Fibroblast of the aortic adventitia (primary cell): ENCODE results near the gene ZNF609. TPM values are rescaled to one million over a fixed set of nuclear protein-coding genes. Genes with fewer than 3 reads are reported as not detected.

Source experiments
- DNase-seq: peaks from one replicate; pipeline ENCODE4 v3.0.0-alpha.2; 2010; ENCODE audit warnings: low read depth
- H3K4me3 ChIP-seq: 2 replicates; pipeline ENCODE4 v1.5.1; 2011; ENCODE audit warnings: low read depth, mild to moderate bottlenecking, control low read depth, low read length, moderate library complexity
- CTCF ChIP-seq: IDR thresholded peaks from 2 replicates; pipeline ENCODE4 v1.5.1; 2011; ENCODE audit warnings: mild to moderate bottlenecking, low read length, control low read depth, inconsistent platforms; ENCODE audit not compliant: insufficient read depth
- total RNA-seq: library from RNA; depleted of rRNA; stranded (reverse); fragments of >200 nt; gene quantifications from 2 replicates; pipeline ENCODE4 v1.2.3, GENCODE V29; 2012; ENCODE audit warnings: low replicate concordance

The ZNF609 gene
- total RNA-seq, 1 donor = 19.3 TPM

GRCh38 chr15:64706011-64706911 lies 245.9 kb downstream of the ZNF609 start:
- no peak for TF ChIP-seq CTCF
- no peak for DNase-seq
- H3K4me3 ChIP-seq = no peak overlapping the region

GRCh38 chr15:64710676-64711428 lies 250.5 kb downstream of the ZNF609 start:
- no peak for DNase-seq
- no peak for TF ChIP-seq CTCF
- H3K4me3 ChIP-seq = no peak overlapping the region

- DNase-seq = no peak
- no peak overlapping the region for H3K4me3 ChIP-seq
- TF ChIP-seq CTCF = no peak
Observed at GRCh38 chr15:64712353-64712752, 252.0 kb downstream of the ZNF609 start.

- no peak overlapping the region for H3K4me3 ChIP-seq
- no peak for TF ChIP-seq CTCF
- DNase-seq = no peak
Observed at GRCh38 chr15:64713592-64713991, 253.2 kb downstream of the ZNF609 start.

GRCh38 chr15:64716452-64716851 lies 256.1 kb downstream of the ZNF609 start:
- no peak for TF ChIP-seq CTCF
- no peak overlapping the region for H3K4me3 ChIP-seq
- no peak for DNase-seq

GRCh38 chr15:64717130-64717529 lies 256.8 kb downstream of the ZNF609 start:
- H3K4me3 ChIP-seq = no peak overlapping the region
- DNase-seq = no peak
- no peak for TF ChIP-seq CTCF
